HAP-1 (cell line): ENCODE measurements around the gene CORO7.

Experiments used
- DNase-seq, 2 experiments: peaks; one replicate each; pipeline ENCODE4 v3.0.0-alpha.2; 2016 to 2020; ENCODE audit warnings: low spot score in 2 of 2
- H3K27me3 ChIP-seq: fragments of 250-450 bp; sonication (Bioruptor Pico); 2 replicates; pipeline ENCODE4 v1.5.1; 2020; ENCODE audit warnings: low read depth, mild to moderate bottlenecking, moderate library complexity
- H3K36me3 ChIP-seq: fragments of 250-450 bp; sonication (Bioruptor Pico); replicated peaks from 2 replicates; pipeline ENCODE4 v1.5.1; 2020; ENCODE audit warnings: mild to moderate bottlenecking
- H3K4me1 ChIP-seq: fragments of 250-450 bp; sonication (Bioruptor Pico); 2 replicates; pipeline ENCODE4 v1.5.1; 2020; ENCODE audit warnings: mild to moderate bottlenecking
- H3K4me3 ChIP-seq: fragments of 250-450 bp; sonication (Bioruptor Pico); 2 replicates; pipeline ENCODE4 v1.5.1; 2020; ENCODE audit warnings: mild to moderate bottlenecking, moderate library complexity
- H3K9me3 ChIP-seq: fragments of 250-450 bp; sonication (Bioruptor Pico); 2 replicates; pipeline ENCODE4 v1.5.1; 2020; ENCODE audit warnings: mild to moderate bottlenecking, moderate library complexity
- in situ Hi-C: fragments of 300-500 bp; cut with MboI; formaldehyde crosslinking; loops from 3 replicates; pipeline ENCODE4 v1.14.3; 2020; ENCODE audit warnings: low sequenced_read_pairs, inconsistent platforms, mixed read lengths

CORO7 gene

GRCh38 chr16:4414187-4414917 is 2.0 kb downstream of the CORO7 start:
- H3K4me1 ChIP-seq: peaks cover 13% of the 10 kb centered on the region
- in situ Hi-C loops: loop anchor here (5.0 kb wide), 1 partner anchor 62 kb away; the partner anchor contains the start of gene PAM16
- no peaks in the 10 kb centered on the region for H3K27me3 ChIP-seq
- no peak overlapping the region for H3K4me3 ChIP-seq
- DNase-seq: no peak
- no peaks in the 10 kb centered on the region for H3K9me3 ChIP-seq
- H3K36me3 ChIP-seq: peaks cover 19% of the 10 kb centered on the region

- in situ Hi-C loops: loop anchor here (5.0 kb wide), 1 partner anchor 61 kb away; the partner anchor contains the start of gene PAM16
- H3K9me3 ChIP-seq: no peaks in the 10 kb centered on the region
- H3K4me1 ChIP-seq: peaks cover 11% of the 10 kb centered on the region
- no peaks in the 10 kb centered on the region for H3K27me3 ChIP-seq
- no peak for DNase-seq
- H3K4me3 ChIP-seq: no peak overlapping the region
- peaks cover 23% of the 10 kb centered on the region for H3K36me3 ChIP-seq
Measured at GRCh38 chr16:4412854-4413253, 3.5 kb downstream of the CORO7 start.

- in situ Hi-C loops: loop anchor here (5.0 kb wide), 1 partner anchor 60 kb away; the partner anchor contains the start of gene PAM16
- no peak for DNase-seq
- Histone ChIP-seq H3K27me3 (no peaks in the 10 kb centered on the region), H3K4me3 (no peak overlapping the region), H3K4me1 (peaks cover 8% of the 10 kb centered on the region), H3K36me3 (peaks cover 23% of the 10 kb centered on the region), H3K9me3 (no peaks in the 10 kb centered on the region)
Measured at GRCh38 chr16:4412159-4412558, 4.2 kb downstream of the CORO7 start.

- Histone ChIP-seq H3K9me3 (no peaks in the 10 kb centered on the region), H3K27me3 (no peaks in the 10 kb centered on the region), H3K4me3 (no peak overlapping the region), H3K36me3 (peaks cover 23% of the 10 kb centered on the region), H3K4me1 (peaks cover 8% of the 10 kb centered on the region)
- no peak for DNase-seq
- in situ Hi-C loops: loop anchor here (5.0 kb wide), 1 partner anchor 59 kb away; the partner anchor contains the start of gene PAM16
Measured at GRCh38 chr16:4411684-4412083, 4.7 kb downstream of the CORO7 start.

- in situ Hi-C loops: loop anchor here (5.0 kb wide), 1 partner anchor 58 kb away; the partner anchor contains the start of gene PAM16
- peaks cover 23% of the 10 kb centered on the region for H3K36me3 ChIP-seq
- H3K4me1 ChIP-seq: peaks cover 8% of the 10 kb centered on the region
- no peaks in the 10 kb centered on the region for H3K27me3 ChIP-seq
- H3K9me3 ChIP-seq: no peaks in the 10 kb centered on the region
- H3K4me3 ChIP-seq: no peak overlapping the region
- DNase-seq: peak; percentile 21 to 75
Measured at GRCh38 chr16:4410335-4411075, 5.9 kb downstream of the CORO7 start.

- no peak overlapping the region for H3K4me3 ChIP-seq
- no peak for DNase-seq
- peaks cover 5% of the 10 kb centered on the region; the same call in 1 of the 2 replicates for H3K4me1 ChIP-seq
- in situ Hi-C loops: no loop called here
- H3K9me3 ChIP-seq: no peaks in the 10 kb centered on the region
- peaks cover 30% of the 10 kb centered on the region for H3K36me3 ChIP-seq
- H3K27me3 ChIP-seq: no peaks in the 10 kb centered on the region
Measured at GRCh38 chr16:4409081-4409932, 7.1 kb downstream of the CORO7 start.

GRCh38 chr16:4408323-4408690 is 8.1 kb downstream of the CORO7 start:
- Histone ChIP-seq H3K36me3 (peaks cover 36% of the 10 kb centered on the region), H3K4me1 (peaks cover 5% of the 10 kb centered on the region; the same call in 1 of the 2 replicates), H3K4me3 (no peak overlapping the region), H3K9me3 (no peaks in the 10 kb centered on the region), H3K27me3 (no peaks in the 10 kb centered on the region)
- in situ Hi-C loops: no loop called here
- no peak for DNase-seq

GRCh38 chr16:4407543-4408322 is 8.7 kb downstream of the CORO7 start:
- H3K27me3 ChIP-seq: no peaks in the 10 kb centered on the region
- in situ Hi-C loops: no loop called here
- peaks cover 5% of the 10 kb centered on the region; the same call in 1 of the 2 replicates for H3K4me1 ChIP-seq
- DNase-seq: no peak
- H3K9me3 ChIP-seq: no peaks in the 10 kb centered on the region
- peaks cover 41% of the 10 kb centered on the region for H3K36me3 ChIP-seq
- no peak overlapping the region for H3K4me3 ChIP-seq

GRCh38 chr16:4404967-4405696 is 11.3 kb downstream of the CORO7 start:
- DNase-seq: no peak
- Histone ChIP-seq H3K4me1 (no peaks in the 10 kb centered on the region), H3K27me3 (no peaks in the 10 kb centered on the region), H3K9me3 (no peaks in the 10 kb centered on the region), H3K4me3 (no peak overlapping the region), H3K36me3 (peaks cover 29% of the 10 kb centered on the region)
- in situ Hi-C loops: no loop called here

- in situ Hi-C loops: no loop called here
- Histone ChIP-seq H3K4me1 (no peaks in the 10 kb centered on the region), H3K9me3 (no peaks in the 10 kb centered on the region), H3K4me3 (no peak overlapping the region), H3K27me3 (no peaks in the 10 kb centered on the region), H3K36me3 (peaks cover 27% of the 10 kb centered on the region)
- DNase-seq: peak; percentile 58 to 85
Measured at GRCh38 chr16:4404247-4404966, 12.0 kb downstream of the CORO7 start.

- DNase-seq: no peak
- H3K36me3 ChIP-seq: peaks cover 25% of the 10 kb centered on the region
- in situ Hi-C loops: no loop called here
- no peaks in the 10 kb centered on the region for H3K27me3 ChIP-seq
- H3K4me1 ChIP-seq: no peaks in the 10 kb centered on the region
- H3K4me3 ChIP-seq: no peak overlapping the region
- no peaks in the 10 kb centered on the region for H3K9me3 ChIP-seq
Measured at GRCh38 chr16:4403133-4403949, 13.1 kb downstream of the CORO7 start.
